ENCODE measurements around the gene LSS.

GRCh38 chr21:46254208-46254975, 25.8 kb upstream of the LSS start:
- TF ChIP-seq, protein P1, sequence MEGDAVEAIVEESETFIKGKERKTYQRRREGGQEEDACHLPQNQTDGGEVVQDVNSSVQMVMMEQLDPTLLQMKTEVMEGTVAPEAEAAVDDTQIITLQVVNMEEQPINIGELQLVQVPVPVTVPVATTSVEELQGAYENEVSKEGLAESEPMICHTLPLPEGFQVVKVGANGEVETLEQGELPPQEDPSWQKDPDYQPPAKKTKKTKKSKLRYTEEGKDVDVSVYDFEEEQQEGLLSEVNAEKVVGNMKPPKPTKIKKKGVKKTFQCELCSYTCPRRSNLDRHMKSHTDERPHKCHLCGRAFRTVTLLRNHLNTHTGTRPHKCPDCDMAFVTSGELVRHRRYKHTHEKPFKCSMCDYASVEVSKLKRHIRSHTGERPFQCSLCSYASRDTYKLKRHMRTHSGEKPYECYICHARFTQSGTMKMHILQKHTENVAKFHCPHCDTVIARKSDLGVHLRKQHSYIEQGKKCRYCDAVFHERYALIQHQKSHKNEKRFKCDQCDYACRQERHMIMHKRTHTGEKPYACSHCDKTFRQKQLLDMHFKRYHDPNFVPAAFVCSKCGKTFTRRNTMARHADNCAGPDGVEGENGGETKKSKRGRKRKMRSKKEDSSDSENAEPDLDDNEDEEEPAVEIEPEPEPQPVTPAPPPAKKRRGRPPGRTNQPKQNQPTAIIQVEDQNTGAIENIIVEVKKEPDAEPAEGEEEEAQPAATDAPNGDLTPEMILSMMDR (conservative IDR thresholded peaks at IDR 0.05; ENCODE audit: low read depth, low read length): no peak
- no peak for TF ChIP-seq EZH2 (IDR thresholded peaks at IDR 0.05; ENCODE audit: borderline replicate concordance, low read depth, low read length, poor library complexity, severe bottlenecking)
